IMR-90 (cell line): ENCODE results near the gene MAML1. TPM values are rescaled to one million over a fixed set of nuclear protein-coding genes. Genes with fewer than 3 reads are reported as not detected.

Experiments
- ATAC-seq: fragments of 200-7000 bp; cut with Tn5 transposase; 2 replicates; pipeline ENCODE4 v1.9.1; 2020; ENCODE audit warnings: low read depth, mild to moderate bottlenecking, moderate library complexity
- BruUV-seq: library from RNA; stranded (reverse); fragments of 400-500 nt; replicated peaks from 2 replicates; lab custom pipeline; 2021; lab: Mats Ljungman, UMichigan
- CTCF ChIA-PET: fragments of 300-600 bp; formaldehyde crosslinking; extraction: SDS; loops from one replicate; lab custom pipeline; 2021; ENCODE audit warnings: antibody characterized with exemption; lab: Yijun Ruan, JAX
- POLR2A ChIA-PET: fragments of 300-600 bp; sonication (Branson Sonifier 250); formaldehyde crosslinking; loops from one replicate; lab custom pipeline; 2022; ENCODE audit warnings: antibody characterized with exemption; ENCODE audit not compliant: unreplicated experiment; lab: Charles Lee
- DNase-seq: peaks from one replicate; pipeline ENCODE4 v3.0.0; 2013
- H2AFZ ChIP-seq: replicated peaks from 2 replicates; pipeline ENCODE3; 2013; ENCODE audit warnings: low read length, mild to moderate bottlenecking; ENCODE audit not compliant: poor library complexity
- H2AK5ac ChIP-seq: 2 replicates; pipeline ENCODE4 v1.6.1; 2013; ENCODE audit warnings: low read depth, low read length, inconsistent platforms
- H2AK9ac ChIP-seq: replicated peaks from 2 replicates; pipeline ENCODE3; 2013; ENCODE audit warnings: mild to moderate bottlenecking, low read depth, low read length, moderate library complexity; ENCODE audit not compliant: poor library complexity
- H2BK120ac ChIP-seq: 2 replicates; pipeline ENCODE4 v1.6.1; 2013; ENCODE audit warnings: low read depth, low read length, inconsistent platforms
- H2BK15ac ChIP-seq: 3 replicates; pipeline ENCODE4 v1.6.1; 2013; ENCODE audit warnings: low read depth, low read length, inconsistent platforms
- H2BK20ac ChIP-seq: 2 replicates; pipeline ENCODE4 v1.6.1; 2013; ENCODE audit warnings: low read depth, mild to moderate bottlenecking, inconsistent platforms, low read length, moderate library complexity
- H2BK5ac ChIP-seq: 2 replicates; pipeline ENCODE4 v1.6.1; 2013; ENCODE audit warnings: mild to moderate bottlenecking, low read depth, low read length, inconsistent platforms; ENCODE audit not compliant: poor library complexity, severe bottlenecking
- H3K14ac ChIP-seq: replicated peaks from 2 replicates; pipeline ENCODE4 v1.6.1; 2013; ENCODE audit warnings: low read depth, low read length, inconsistent platforms
- H3K18ac ChIP-seq: 2 replicates; pipeline ENCODE4 v1.6.1; 2013; ENCODE audit warnings: low read depth, low read length, control low read depth
- H3K23ac ChIP-seq: 2 replicates; pipeline ENCODE4 v1.6.1; 2013; ENCODE audit warnings: low read depth, low read length, inconsistent platforms
- H3K27ac ChIP-seq: 2 replicates; pipeline ENCODE4 v1.5.1; 2013; ENCODE audit warnings: mild to moderate bottlenecking, control low read depth, low read length; ENCODE audit not compliant: insufficient read depth
- H3K27me3 ChIP-seq: 2 replicates; pipeline ENCODE4 v1.6.1; 2013; ENCODE audit warnings: low read length; ENCODE audit not compliant: control insufficient read depth, insufficient read depth
- H3K36me3 ChIP-seq: 2 replicates; pipeline ENCODE4 v1.6.1; 2013; ENCODE audit warnings: low read length, mixed read lengths; ENCODE audit not compliant: control insufficient read depth, insufficient read depth
- H3K4ac ChIP-seq: 2 replicates; pipeline ENCODE4 v1.6.1; 2013; ENCODE audit warnings: low read depth, low read length, inconsistent platforms
- H3K4me1 ChIP-seq: 2 replicates; pipeline ENCODE4 v1.6.1; 2013; ENCODE audit warnings: low read length, mixed read lengths; ENCODE audit not compliant: control insufficient read depth, insufficient read depth
- H3K4me2 ChIP-seq: 2 replicates; pipeline ENCODE4 v1.6.1; 2013; ENCODE audit warnings: low read depth, mild to moderate bottlenecking, control low read depth, low read length, moderate library complexity
- H3K4me3 ChIP-seq: 2 replicates; pipeline ENCODE4 v1.5.1; 2013; ENCODE audit warnings: low read depth, mild to moderate bottlenecking, control low read depth, low read length, moderate library complexity; ENCODE audit not compliant: insufficient read depth
- H3K56ac ChIP-seq: 2 replicates; pipeline ENCODE4 v1.6.1; 2013; ENCODE audit warnings: low read length, inconsistent platforms; ENCODE audit not compliant: insufficient read depth; ENCODE audit errors: extremely low read depth
- H3K79me1 ChIP-seq, 2 experiments: 2 replicates each; pipeline ENCODE4 v1.6.1; 2013; ENCODE audit warnings: low read length in 2 of 2, inconsistent platforms in 1 of 2, low read depth in 1 of 2
- H3K9ac ChIP-seq: 2 replicates; pipeline ENCODE4 v1.6.1; 2013; ENCODE audit warnings: low read depth, low read length, control low read depth
- H3K9me1 ChIP-seq: 2 replicates; pipeline ENCODE4 v1.6.1; 2013; ENCODE audit warnings: low read length, inconsistent platforms; ENCODE audit not compliant: insufficient read depth
- H3K9me3 ChIP-seq: 2 replicates; pipeline ENCODE4 v1.6.1; 2013; ENCODE audit warnings: low read length; ENCODE audit not compliant: control insufficient read depth, insufficient read depth
- H4K20me1 ChIP-seq: 2 replicates; pipeline ENCODE4 v1.6.1; 2013; ENCODE audit warnings: low read length, inconsistent platforms; ENCODE audit not compliant: insufficient read depth
- H4K5ac ChIP-seq: 2 replicates; pipeline ENCODE4 v1.6.1; 2013; ENCODE audit warnings: mild to moderate bottlenecking, low read depth, low read length, control low read depth
- H4K8ac ChIP-seq, 2 experiments: 2 replicates each; pipeline ENCODE4 v1.6.1; 2013; ENCODE audit warnings: low read depth in 2 of 2, low read length in 2 of 2, control low read depth in 1 of 2, inconsistent platforms in 1 of 2
- H4K91ac ChIP-seq: 2 replicates; pipeline ENCODE4 v1.6.1; 2013; ENCODE audit warnings: low read depth, low read length, inconsistent platforms; ENCODE audit not compliant: insufficient read depth
- whole genome bisulfite sequencing, 2 experiments: methylation state at CpG; one replicate each; pipeline versions ENCODE4 v1.1.5 to v1.1.7; 2013; ENCODE audit warnings: missing lambda C conversion rate in 2 of 2; ENCODE audit not compliant: insufficient read length in 1 of 2; ENCODE audit errors: extremely low coverage in 2 of 2; 5-methylcytosine and 5-hydroxymethylcytosine counted together
- dilution Hi-C: fragments of 300-500 bp; cut with HindIII; formaldehyde crosslinking; loops from one replicate; pipeline ENCODE4 v1.14.3; 2018; ENCODE audit warnings: low sequenced_read_pairs; ENCODE audit not compliant: unreplicated experiment
- in situ Hi-C: fragments of 300-500 bp; cut with MboI; formaldehyde crosslinking; loops from 3 replicates; pipeline ENCODE4 v1.14.3; 2019; ENCODE audit warnings: low sequenced_read_pairs, inconsistent platforms, mixed read lengths
- intact Hi-C: fragments of 100-400 bp; cut with micrococcal nuclease; formaldehyde crosslinking; loops from 2 replicates; pipeline ENCODE4 v1.10.0; 2022
- polyA plus RNA-seq, 3 experiments: library from polyadenylated mRNA; depleted of rRNA; stranded (reverse); fragments of >200 nt; gene quantifications; 2 replicates each; pipeline ENCODE4 v1.2.3, GENCODE V29; 2012; ENCODE audit warnings: low replicate concordance in 1 of 3
- total RNA-seq: library from RNA; depleted of rRNA; stranded (reverse); fragments of >200 nt; gene quantifications from 2 replicates; pipeline ENCODE4 v1.2.3, GENCODE V29; 2012
- TF ChIP-seq, protein P1 (sequence below): fragments of 150-350 bp; IDR thresholded peaks from 2 replicates; pipeline ENCODE4 v1.6.1; 2016; ENCODE audit warnings: low read depth, mild to moderate bottlenecking, low read length, moderate library complexity, borderline replicate concordance

MAML1 gene
- total and polyA plus RNA-seq, 2 of the 4 experiments (the other 2 are of a cell fraction): 4.7 to 10.2 TPM

DNA sequence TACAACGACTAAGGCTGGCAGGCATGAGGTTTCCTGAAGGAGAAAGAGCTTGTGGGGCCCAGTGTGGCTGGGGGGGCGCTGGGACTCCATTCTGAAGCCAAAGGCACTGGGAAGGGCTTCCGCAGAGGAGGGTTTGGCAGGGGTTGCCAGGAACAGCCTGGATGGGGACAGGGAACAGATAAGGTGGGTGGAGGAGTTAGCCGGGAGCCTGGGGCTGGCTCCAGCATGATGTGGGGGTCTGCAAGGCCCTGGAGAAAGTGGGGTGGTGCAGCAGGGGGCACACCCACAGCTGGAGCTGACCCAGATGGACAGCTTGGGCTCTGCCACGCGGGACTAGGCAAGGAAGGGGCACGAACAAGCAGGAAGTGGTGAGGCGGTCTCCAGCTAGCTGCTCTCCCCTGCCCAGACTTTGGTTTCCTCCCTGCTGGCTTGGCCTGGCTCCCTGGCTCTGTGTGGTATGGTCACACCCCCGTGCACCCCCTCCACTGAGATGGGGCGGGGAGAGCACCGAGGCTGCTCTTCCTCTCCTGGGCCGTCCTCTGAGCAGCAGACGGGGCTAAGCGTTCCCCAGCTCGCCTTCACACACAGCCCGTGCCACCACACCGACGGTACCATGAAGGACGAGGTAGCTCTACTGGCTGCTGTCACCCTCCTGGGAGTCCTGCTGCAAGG is 61.0 kb downstream of the MAML1 start, which contains the start of gene LTC4S:
LTC4S (plus strand) TSS at position 519 of the 672 bp plus-strand sequence; CDS start at position 614, 95 bp downstream.
- Histone ChIP-seq H2AK5ac (peak within 1 kb of the TSS; percentile 1; the same call in 1 of the 2 replicates), H4K8ac (no peak within 1 kb of the TSS), H4K20me1 (0 out of 2 replicates have a peak, but pooled peaks cover 7% of the 10 kb centered on the region), H2BK120ac (no peak within 1 kb of the TSS), H3K4me1 (peaks cover 9% of the 10 kb centered on the region; the same call in 1 of the 2 replicates), H4K5ac (0 out of 2 replicates have a peak within 1 kb of the TSS, but pooled peaks have one; percentile 10), H3K4me2 (no peak within 1 kb of the TSS; the same call in 1 of the 2 replicates), H3K36me3 (peaks cover 19% of the 10 kb centered on the region), H3K79me1 (no peaks in the 10 kb centered on the region), H4K91ac (no peak within 1 kb of the TSS), H3K23ac (no peak within 1 kb of the TSS), H3K4me3 (no peak within 1 kb of the TSS), H3K27me3 (no peaks in the 10 kb centered on the region), H2BK15ac (no peak within 1 kb of the TSS), H3K4ac (no peak within 1 kb of the TSS), H3K9me3 (no peaks in the 10 kb centered on the region), H3K27ac (no peak within 1 kb of the TSS), H2BK5ac (no peak within 1 kb of the TSS), H3K9me1 (no peaks in the 10 kb centered on the region), H3K56ac (no peak within 1 kb of the TSS), H3K14ac (no peak within 1 kb of the TSS), H2AFZ (peak within 1 kb of the TSS; percentile 46), H2BK20ac (no peak within 1 kb of the TSS), H3K18ac (no peak within 1 kb of the TSS), H2AK9ac (peak within 1 kb of the TSS; percentile 92), H3K9ac (no peak within 1 kb of the TSS)
- intact Hi-C loops: no loop called here
- CTCF ChIA-PET: no interaction called here
- in situ Hi-C loops: no loop called here
- DNase-seq: peak; percentile 27
- POLR2A ChIA-PET: no interaction called here
- dilution Hi-C loops: no loop called here
- no peak for ATAC-seq
- TF ChIP-seq, protein P1, sequence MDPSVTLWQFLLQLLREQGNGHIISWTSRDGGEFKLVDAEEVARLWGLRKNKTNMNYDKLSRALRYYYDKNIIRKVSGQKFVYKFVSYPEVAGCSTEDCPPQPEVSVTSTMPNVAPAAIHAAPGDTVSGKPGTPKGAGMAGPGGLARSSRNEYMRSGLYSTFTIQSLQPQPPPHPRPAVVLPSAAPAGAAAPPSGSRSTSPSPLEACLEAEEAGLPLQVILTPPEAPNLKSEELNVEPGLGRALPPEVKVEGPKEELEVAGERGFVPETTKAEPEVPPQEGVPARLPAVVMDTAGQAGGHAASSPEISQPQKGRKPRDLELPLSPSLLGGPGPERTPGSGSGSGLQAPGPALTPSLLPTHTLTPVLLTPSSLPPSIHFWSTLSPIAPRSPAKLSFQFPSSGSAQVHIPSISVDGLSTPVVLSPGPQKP: no peak
- WGBS, 2 experiments: 50% methylated on average over 2 of the region's 19 CpGs; no CpG with 5 or more reads in 1 of the 2 experiments
- BruUV-seq: no TSS peak
